ENCODE results near the gene RETREG3. TPM values are rescaled to one million over a fixed set of nuclear protein-coding genes. Genes with fewer than 3 reads are reported as not detected.
"Not testable (repeated sequence)": the region's sequence is repeated elsewhere in the genome, so short reads cannot be mapped to it uniquely, and the experiment has no call there.

Gene RETREG3
- polyA plus RNA-seq, 1 donor from 2014 or later, result 34.6 TPM

- not testable (repeated sequence) for H2AFZ ChIP-seq (ENCODE audit: low read depth, low read length); H3K9me3 ChIP-seq (ENCODE audit: low read length); H3F3A ChIP-seq (ENCODE audit: insufficient read depth, low read length, poor library complexity, severe bottlenecking); H3K9me2 ChIP-seq (ENCODE audit: insufficient read depth, low read length); H3K9ac ChIP-seq (ENCODE audit: low read length); H3K27me3 ChIP-seq (ENCODE audit: insufficient read depth, low read depth, low read length); H3K4me3 ChIP-seq (ENCODE audit: low read length); H3K27ac ChIP-seq (ENCODE audit: low read length); H3K36me3 ChIP-seq (ENCODE audit: insufficient read depth, low read length); H3K4me2 ChIP-seq (ENCODE audit: low read length); H4K20me1 ChIP-seq (ENCODE audit: insufficient read depth); H3K79me2 ChIP-seq (replicated peaks; ENCODE audit: insufficient read depth, low read length)
Observed at GRCh38 chr17:42621987-42622386, 12.8 kb upstream of the RETREG3 start.

GRCh38 chr17:42618442-42619150, 9.4 kb upstream of the RETREG3 start:
- Histone ChIP-seq H3K27me3 (ENCODE audit: insufficient read depth, low read depth, low read length) (no peaks in the 10 kb centered on the region), H3K27ac (ENCODE audit: low read length) (no peak overlapping the region)
- TF ChIP-seq TAF1 (IDR thresholded peaks at IDR 0.05; ENCODE audit: low read depth), result no peak
- TF ChIP-seq REST (IDR thresholded peaks at IDR 0.05; ENCODE audit: borderline replicate concordance), result no peak
- TF ChIP-seq POLR2AphosphoS5 (IDR thresholded peaks at IDR 0.05), result no peak
- no peak for TF ChIP-seq CTCF (IDR thresholded peaks at IDR 0.05; ENCODE audit: poor library complexity, severe bottlenecking)

GRCh38 chr17:42617956-42618431, 8.8 kb upstream of the RETREG3 start:
- no peaks in the 10 kb centered on the region for H3K9me3 ChIP-seq (ENCODE audit: low read length)
- no peaks in the 10 kb centered on the region for H3K36me3 ChIP-seq (ENCODE audit: insufficient read depth, low read length)
- H3F3A ChIP-seq (ENCODE audit: insufficient read depth, low read length, poor library complexity, severe bottlenecking), result no peaks in the 10 kb centered on the region
- H2AFZ ChIP-seq (ENCODE audit: low read depth, low read length), result no peak overlapping the region
- no peak overlapping the region for H3K4me3 ChIP-seq (ENCODE audit: low read length)
- no peaks in the 10 kb centered on the region for H3K79me2 ChIP-seq (replicated peaks; ENCODE audit: insufficient read depth, low read length)
- no peak overlapping the region for H3K9ac ChIP-seq (ENCODE audit: low read length)
- H3K27me3 ChIP-seq (ENCODE audit: insufficient read depth, low read depth, low read length), result no peaks in the 10 kb centered on the region
- H3K9me2 ChIP-seq (ENCODE audit: insufficient read depth, low read length), result no peaks in the 10 kb centered on the region
- no peak overlapping the region for H3K4me2 ChIP-seq (ENCODE audit: low read length)
- no peak overlapping the region for H3K27ac ChIP-seq (ENCODE audit: low read length)
- H4K20me1 ChIP-seq (ENCODE audit: insufficient read depth), result no peaks in the 10 kb centered on the region
- TF ChIP-seq POLR2AphosphoS5 (IDR thresholded peaks at IDR 0.05), result no peak
- TF ChIP-seq EP300 (conservative IDR thresholded peaks at IDR 0.05; ENCODE audit: poor library complexity, severe bottlenecking), result no peak
- TF ChIP-seq SMC3 (conservative IDR thresholded peaks at IDR 0.05; ENCODE audit: poor library complexity), result no peak
- no peak for TF ChIP-seq EZH2 (IDR thresholded peaks at IDR 0.05; ENCODE audit: borderline replicate concordance, insufficient read depth, low read length, poor library complexity, severe bottlenecking)
- TF ChIP-seq TAF1 (IDR thresholded peaks at IDR 0.05; ENCODE audit: low read depth), result no peak
- TF ChIP-seq MXI1 (conservative IDR thresholded peaks at IDR 0.05; ENCODE audit: poor library complexity, severe bottlenecking), result no peak
- no peak for TF ChIP-seq RAD21 (conservative IDR thresholded peaks at IDR 0.05)
- no peak for TF ChIP-seq CTCF (IDR thresholded peaks at IDR 0.05; ENCODE audit: poor library complexity, severe bottlenecking)
- no peak for TF ChIP-seq REST (IDR thresholded peaks at IDR 0.05; ENCODE audit: borderline replicate concordance)

More at GRCh38 chr17:42618442-42619150, 9.4 kb upstream of the RETREG3 start:
- Histone ChIP-seq H3K9me2 (ENCODE audit: insufficient read depth, low read length) (no peaks in the 10 kb centered on the region), H3K9ac (ENCODE audit: low read length) (no peak overlapping the region), H3K4me3 (ENCODE audit: low read length) (no peak overlapping the region), H3K36me3 (ENCODE audit: insufficient read depth, low read length) (no peaks in the 10 kb centered on the region), H4K20me1 (ENCODE audit: insufficient read depth) (no peaks in the 10 kb centered on the region), H3F3A (ENCODE audit: insufficient read depth, low read length, poor library complexity, severe bottlenecking) (no peaks in the 10 kb centered on the region), H3K9me3 (ENCODE audit: low read length) (no peaks in the 10 kb centered on the region), H2AFZ (ENCODE audit: low read depth, low read length) (no peak overlapping the region), H3K79me2 (replicated peaks; ENCODE audit: insufficient read depth, low read length) (no peaks in the 10 kb centered on the region), H3K4me2 (ENCODE audit: low read length) (no peak overlapping the region)

Measured in neural cell (in vitro differentiated cells).